Non-pigmented ciliary epithelial cell (primary cell): ENCODE measurements around the gene IP6K2.
A peak's percentile ranks its signal among the peaks of the same experiment; 100 is the strongest.

Source experiments
- DNase-seq: peaks from one replicate; pipeline ENCODE4 v3.0.0-alpha.2; 2010; ENCODE audit warnings: low read depth

The IP6K2 gene

DNA sequence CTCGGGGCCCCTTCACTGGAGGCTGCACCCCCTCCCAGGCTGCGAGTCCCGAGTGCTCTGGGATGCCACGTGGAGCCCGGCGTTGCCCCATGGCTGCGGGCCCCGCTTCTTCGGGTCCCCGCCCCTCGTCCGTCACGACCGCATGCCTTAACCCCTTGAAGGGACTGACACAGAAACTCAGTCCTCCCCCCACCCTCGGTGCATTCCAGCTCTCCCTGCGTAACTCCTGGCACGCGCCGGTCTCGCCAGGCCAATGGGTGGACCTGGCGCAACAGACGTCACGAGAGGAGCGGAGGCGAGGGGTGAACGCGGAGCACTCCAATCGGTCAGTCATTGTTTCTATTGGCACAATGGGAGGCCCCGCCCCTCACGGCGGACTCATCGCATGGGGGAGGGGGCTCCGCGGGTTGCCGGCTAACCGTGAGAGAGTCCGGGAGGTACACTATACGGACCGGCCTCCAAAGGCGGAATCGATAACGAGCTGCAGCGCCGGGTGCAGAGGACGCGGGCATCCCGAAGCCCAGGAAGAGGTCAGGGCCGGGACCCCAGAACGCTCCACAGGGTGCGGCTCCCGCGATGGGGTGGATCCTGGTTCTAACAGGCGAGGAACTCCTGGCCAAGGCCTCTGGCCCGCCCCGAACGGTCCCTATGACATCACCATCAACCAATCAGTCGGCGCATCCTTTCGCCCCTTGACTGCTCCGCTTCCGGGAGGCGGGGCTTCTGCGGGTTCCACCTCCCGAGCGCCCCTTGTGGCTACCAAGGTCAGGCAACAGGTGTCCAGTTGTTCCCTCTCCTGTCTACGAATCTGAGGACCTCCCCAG is 53.3 kb downstream of the IP6K2 start:
- DNase-seq, result peak; percentile 96

DNA sequence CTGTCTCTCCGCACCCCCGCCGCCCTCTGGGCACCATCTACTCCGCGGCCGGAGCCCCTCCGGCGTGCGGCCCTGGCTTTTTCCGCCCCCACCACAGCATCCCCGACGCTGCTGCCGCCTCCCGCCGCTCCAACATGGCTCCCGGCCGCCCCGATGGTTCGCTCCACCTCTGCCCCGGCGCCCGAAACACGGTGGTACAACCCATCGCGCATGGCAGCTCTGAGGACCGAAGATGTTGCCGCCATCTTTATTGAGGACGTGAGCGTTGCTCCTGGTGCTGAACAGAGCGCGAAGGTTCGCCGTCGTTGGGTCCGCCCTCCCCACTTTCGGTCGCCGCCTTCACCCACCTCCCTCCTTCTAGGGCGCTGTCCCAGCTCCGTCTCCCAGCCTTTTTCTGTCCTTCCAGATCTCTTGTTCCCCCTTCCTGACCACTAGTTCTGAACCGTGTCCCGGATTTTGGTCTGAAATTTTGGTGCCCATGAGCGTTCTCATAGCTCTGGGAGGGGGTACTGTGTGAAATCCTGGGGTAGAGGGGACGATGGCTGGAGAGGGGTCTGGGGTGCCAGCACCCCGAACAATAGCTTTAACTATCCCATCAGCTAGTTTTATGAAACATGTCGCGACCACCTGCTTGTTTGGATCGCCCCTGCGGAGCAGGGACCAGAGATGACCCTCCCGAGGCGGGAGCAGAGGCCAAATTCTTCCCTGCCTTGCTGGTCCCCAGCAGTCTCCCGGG is 54.1 kb downstream of the IP6K2 start, which contains the start of gene CELSR3:
CELSR3 (minus strand) TSS at position 134 of the 736 bp plus-strand sequence. CDS start 252 bp downstream, outside the sequence.
- peak; percentile 55 for DNase-seq

DNA sequence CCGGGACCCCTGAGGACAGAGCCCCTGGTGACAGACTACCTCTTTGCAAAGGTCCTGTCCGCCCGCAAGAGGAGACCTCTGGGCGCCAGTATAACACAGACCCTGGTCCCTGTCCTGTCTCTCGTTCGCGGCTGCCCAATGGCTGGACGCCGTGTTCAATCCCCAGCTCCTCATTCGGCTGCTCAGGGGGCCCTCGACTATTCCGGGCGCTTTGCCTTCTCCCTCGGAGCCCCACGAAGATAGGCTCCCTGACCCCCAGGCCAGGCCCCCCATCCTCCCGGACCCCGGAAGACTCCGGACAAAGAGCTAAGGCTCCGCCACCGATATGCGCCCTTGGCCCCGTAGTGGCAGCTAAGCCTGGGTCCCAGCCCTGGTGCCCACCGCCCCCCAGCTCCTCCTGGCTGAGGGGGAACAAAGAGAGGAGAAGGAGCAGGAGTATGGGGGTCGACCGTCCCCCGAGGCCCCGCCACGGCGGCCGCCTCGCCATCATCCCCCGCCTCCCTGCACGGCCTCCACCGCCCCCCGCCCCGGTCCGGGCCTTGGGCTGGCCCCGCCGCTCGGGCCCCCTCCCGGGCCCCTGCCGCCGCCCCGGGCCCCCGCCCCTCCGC is 54.8 kb downstream of the IP6K2 start:
- no peak for DNase-seq

GRCh38 chr3:48661501-48662144 is 55.4 kb downstream of the IP6K2 start:
- DNase-seq, result no peak

DNA sequence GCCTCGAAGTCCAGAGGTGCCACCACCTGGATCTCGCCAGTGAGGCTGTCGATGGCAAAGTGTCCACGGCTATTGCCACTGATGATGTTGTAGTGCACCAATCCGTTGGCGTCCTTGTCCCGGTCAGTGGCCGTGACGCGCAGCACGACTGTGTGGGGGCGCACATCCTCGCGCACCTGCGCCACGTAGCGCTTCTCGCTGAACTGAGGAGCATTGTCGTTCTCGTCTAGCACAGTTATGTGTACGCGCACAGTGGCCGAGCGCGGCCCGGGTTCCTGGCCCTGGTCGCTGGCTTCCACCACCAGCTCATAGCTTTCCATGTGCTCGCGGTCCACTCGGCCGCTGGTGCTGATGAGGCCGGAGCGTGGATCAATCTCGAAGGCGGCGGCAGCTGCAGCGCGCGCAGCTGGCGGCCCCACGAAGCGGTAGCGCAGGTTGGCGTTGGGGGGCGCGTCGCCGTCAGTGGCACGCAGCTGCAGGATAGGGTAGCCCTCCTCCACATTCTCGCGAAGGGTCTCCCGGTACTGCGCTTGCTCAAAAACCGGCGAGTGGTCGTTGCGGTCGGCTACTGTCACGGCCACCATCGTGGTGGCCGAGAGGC is 56.1 kb downstream of the IP6K2 start:
- no peak for DNase-seq

DNA sequence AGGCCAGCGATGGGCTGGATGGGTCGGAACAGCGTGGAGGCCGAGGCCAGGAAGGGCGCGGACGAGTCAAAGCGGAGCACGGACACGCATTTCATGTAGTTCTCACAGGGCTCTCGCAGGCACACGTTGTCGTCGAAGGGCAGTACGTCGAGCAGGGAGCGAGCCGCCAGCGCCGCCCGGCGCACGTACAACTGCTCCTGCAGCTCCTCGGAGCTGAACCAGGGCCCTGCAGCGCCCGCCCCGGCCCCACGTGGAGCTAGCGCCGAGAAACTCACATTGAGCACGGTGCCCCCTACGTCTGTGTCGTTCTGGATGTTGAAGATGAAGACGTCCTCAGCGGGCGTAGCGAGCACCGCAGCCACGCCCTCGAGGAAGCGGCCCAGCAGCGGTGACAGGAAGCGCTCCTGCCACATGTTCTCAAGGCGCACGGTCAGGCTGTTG is 60.2 kb downstream of the IP6K2 start:
- DNase-seq, result no peak

GRCh38 chr3:48656061-48656840 is 60.8 kb downstream of the IP6K2 start:
- DNase-seq, result no peak

DNA sequence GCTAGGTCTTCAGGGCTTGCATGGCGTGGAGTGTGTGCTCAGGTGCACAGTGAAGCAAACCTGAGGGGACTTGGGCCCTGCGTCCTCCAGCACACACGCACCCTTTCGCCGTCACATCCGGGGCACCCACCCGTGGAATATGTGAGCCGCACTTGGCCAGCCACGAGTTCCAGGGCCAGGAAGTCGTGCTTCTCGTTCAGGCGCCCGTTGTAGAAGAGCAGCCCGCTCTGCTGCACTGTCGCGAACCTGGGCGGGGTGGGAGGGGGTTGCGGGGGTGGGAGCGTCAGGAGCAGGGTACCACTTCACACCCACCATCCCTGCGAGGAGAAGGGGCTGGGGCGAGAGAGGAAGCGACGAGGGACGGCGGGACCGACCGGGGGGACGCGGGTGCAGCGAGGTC is 61.4 kb downstream of the IP6K2 start:
- DNase-seq, result no peak

- DNase-seq, result no peak
These were observed 62.0 kb downstream of the IP6K2 start for GRCh38 chr3:48655063-48655462.

DNA sequence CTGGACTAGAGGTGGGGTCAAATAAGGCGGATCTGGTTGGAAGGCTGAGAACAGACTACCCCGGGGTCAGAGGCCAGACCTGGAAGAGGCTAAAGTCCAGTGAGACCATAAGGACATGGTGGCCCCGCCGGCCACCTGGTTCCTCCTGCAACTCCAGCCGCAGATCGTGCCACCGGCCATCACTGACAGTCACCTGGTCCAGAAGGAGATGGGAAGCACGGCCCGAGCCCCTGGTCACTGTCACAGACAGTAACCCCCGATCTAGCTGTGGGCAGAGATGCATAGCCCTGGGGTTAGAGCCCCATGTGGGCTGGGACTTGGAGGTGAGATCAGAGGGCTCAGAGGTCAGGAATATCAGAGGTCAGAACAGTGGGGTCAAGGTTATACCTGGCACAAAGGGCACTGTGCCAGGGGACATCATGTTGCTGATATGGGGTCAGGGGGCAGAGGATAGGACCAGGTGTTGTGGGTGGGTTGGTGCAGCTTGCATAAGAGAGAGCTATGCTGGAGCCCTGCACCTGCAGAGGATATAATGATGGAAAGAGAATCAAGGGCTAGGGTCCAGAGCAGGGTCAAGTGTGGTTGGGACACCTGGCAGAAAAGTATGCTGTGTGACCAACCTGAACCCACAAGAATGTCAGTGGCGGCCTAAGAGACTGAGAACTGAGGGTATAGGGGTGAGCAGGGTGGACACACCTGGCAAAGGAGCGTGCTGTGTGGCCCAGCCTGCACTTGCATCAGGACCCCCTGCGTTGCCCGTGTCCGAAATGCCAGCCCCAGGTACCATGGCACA is 63.9 kb downstream of the IP6K2 start:
- DNase-seq, result no peak

- DNase-seq, result no peak
These were observed 65.2 kb downstream of the IP6K2 start for GRCh38 chr3:48651771-48652170.

DNA sequence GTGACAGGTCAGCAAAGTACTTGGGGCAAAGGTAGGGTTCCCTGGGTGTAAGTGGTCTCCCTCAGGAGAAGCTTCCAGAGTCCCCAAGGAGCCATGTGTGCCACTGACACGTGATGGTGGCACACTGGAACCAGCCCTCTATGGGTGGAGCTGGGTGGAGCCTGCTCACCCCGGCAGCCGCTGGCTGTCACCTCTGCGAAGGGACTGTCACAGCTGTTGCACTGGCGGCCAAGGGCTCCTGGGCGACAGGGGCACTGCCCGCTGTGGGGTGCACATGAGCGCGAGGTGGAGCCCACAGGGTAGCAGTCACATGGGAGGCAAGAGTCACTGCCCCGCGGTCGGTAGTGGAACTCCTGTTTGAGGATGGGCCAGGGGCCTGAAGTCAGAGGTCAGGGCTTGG is 66.3 kb downstream of the IP6K2 start:
- no peak for DNase-seq

DNA sequence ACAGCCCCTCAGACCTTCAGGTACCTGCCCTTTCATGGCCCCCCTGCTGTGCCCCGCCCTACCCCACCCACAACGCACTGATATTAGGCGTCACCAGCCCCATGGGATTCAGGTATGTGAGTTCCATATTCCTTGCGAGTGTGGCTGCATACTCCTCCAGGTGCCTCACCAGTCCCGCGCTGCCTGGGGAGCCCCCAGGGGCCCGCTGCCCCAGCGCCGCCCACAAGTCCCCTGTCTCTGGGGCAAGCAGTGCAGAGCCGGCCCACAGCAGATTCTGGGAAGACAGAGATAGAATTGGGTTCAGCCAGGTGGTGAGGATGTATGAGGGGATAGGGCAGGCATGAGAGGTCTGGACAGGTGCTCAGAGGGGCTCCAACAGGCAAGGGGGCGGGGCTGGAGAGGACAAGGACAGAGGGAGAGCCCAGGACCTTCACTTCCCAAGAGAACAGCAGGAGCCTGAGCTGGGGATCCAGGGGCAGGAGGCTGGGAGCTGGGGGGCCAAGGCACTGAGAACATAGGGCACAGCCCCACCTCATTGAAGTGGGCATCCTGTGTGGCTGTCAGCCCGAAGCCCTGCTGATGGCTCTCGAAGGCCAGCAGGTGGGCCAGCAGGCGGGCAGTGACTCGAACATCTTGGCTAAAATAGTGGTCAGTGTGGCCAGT is 68.7 kb downstream of the IP6K2 start:
- DNase-seq, result no peak

GRCh38 chr3:48647714-48648113 is 69.3 kb downstream of the IP6K2 start:
- DNase-seq, result no peak

DNA sequence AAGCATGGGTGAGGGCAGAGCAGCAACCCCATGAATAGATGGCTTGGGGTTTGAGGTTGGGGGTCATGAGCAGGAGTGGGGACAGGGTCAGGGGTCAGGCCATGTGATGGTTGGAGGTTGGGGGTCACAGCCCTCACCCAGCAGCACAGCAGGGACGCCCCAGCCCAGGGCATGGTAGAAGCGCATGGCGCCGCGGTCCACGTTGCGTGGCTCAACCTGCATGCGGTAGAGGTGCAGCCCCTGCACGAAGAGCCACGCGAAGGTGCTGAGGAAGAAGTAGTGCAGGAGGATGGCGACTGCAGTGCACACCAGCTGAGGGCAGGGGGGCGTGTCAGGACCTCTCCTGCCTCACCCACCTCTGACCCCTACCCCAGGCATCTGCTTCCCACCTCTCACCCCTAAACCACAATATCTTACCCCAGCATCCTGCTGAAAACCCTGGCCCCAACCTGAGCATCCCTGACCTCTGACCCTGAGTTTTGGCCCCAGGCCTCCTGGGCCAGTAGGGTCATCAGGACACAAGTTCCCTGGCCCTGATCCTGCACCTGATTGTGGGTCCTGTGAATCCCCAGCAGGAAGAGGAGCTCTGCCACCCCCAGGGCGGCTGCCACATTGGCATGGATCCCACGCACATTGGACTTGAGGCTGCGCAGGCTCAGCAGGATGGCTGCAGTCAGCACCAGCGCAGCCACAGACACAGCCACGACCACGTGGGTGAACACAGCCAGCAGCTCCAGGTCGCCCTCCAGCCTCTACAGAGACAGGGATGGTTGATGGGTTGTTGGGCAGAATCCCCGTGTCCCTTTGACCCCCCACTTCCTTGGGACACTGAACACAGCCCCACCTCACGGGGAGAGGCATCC is 71.9 kb downstream of the IP6K2 start:
- no peak for DNase-seq

DNA sequence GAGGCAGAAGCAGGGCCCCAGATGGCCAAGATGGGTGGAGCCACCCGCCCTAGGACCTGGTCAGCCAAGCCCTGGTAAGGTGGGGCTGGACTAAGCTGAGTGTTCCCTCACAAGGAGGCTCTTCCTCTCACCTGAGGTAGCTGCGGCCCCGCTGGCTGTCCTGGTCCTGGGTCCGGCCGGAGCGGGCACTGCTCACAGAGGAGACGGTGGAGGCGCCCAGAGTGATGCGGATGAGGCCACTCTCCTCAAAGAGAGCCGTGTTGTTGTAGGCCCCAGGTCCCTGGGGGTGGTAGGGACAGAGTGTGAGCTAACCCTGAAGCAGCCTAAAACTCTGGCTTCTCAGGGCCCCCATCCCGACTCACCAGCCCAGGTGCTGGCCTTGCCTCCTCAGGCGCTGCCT is 74.4 kb downstream of the IP6K2 start:
- no peak for DNase-seq

DNA sequence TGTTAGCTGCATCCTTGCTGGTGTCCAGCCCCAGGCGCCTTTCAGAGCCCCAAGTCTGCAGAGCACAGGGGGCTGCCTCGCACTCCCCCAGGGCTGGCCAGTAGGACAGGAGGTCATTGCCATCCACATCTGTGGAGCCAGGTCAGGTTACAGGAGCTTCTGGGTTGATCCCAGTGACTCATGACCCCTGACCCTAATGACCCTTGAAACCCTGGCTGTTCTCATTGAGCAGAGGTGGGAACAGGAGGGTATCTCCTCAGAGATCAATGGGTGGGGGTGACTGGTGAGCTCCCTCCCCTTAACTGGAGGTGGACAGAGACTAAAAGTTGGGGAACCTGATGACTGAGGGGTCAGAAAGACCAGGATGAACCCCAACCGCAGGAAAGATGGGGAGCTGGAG is 75.6 kb downstream of the IP6K2 start:
- no peak for DNase-seq

- DNase-seq, result no peak
These were observed 76.9 kb downstream of the IP6K2 start for GRCh38 chr3:48639944-48640606.
